Measurements from ENCODE around the gene SERPINB6. TPM values are rescaled to one million over a fixed set of nuclear protein-coding genes. Genes with fewer than 3 reads are reported as not detected.
A peak's percentile ranks its signal among the peaks of the same experiment; 100 is the strongest.

SERPINB6 gene
- polyA plus RNA-seq, 2 of the 4 experiments (the other 2 are of a cell fraction), result 104 to 126 TPM

- ATAC-seq (no peak), DNase-seq (ENCODE audit: low read depth in 1 of 2, low spot score in 1 of 2) (no peak), FAIRE-seq (no peak)
- POLR2A ChIA-PET, result interaction anchor here (0.7 kb wide), 1 partner anchor 43 kb away, joined by 4 read pairs; no protein-coding TSS in a partner anchor
- no peak overlapping the region for H3K27ac ChIP-seq
- no peak overlapping the region for H3K4me3 ChIP-seq
- H3K4me2 ChIP-seq, result no peak overlapping the region
- no peaks in the 10 kb centered on the region; the same call in 2 of the 3 replicates for H3K4me1 ChIP-seq
- no peak for TF ChIP-seq CBX8 (IDR thresholded peaks at IDR 0.05)
- TF ChIP-seq NPAS2 (CRISPR knock-in tag; IDR thresholded peaks at IDR 0.05; ENCODE audit: borderline replicate concordance), result no peak
- no peak for TF ChIP-seq KDM5A (IDR thresholded peaks at IDR 0.05)
- TF ChIP-seq CTCF (IDR thresholded peaks at IDR 0.05), result no peak
- no peak for TF ChIP-seq MAFK (IDR thresholded peaks at IDR 0.05; ENCODE audit: partially characterized antibody)
- no peak for TF ChIP-seq MAX (IDR thresholded peaks at IDR 0.05)
- no peak for TF ChIP-seq KDM1A (IDR thresholded peaks at IDR 0.05; ENCODE audit: low read depth)
- 66% methylated on average over 7 of the region's 7 CpGs for WGBS (ENCODE audit: missing lambda C conversion rate)
- CTCF ChIA-PET, result interaction anchor here (0.6 to 2.5 kb wide), 12 partner anchors 9 to 123 kb away, joined by 3 to 22 read pairs (median 4); no protein-coding TSS in a partner anchor
- no peaks in the 10 kb centered on the region for H3K9me3 ChIP-seq
Measured at GRCh38 chr6:2914318-2914660, 57.1 kb downstream of the SERPINB6 start.

GRCh38 chr6:2913621-2914317, 57.6 kb downstream of the SERPINB6 start:
- H3K4me2 ChIP-seq, result no peak overlapping the region
- no peak overlapping the region for H3K27ac ChIP-seq
- WGBS (ENCODE audit: missing lambda C conversion rate), result 80% methylated on average over 11 of the region's 11 CpGs
- H3K4me1 ChIP-seq, result no peaks in the 10 kb centered on the region; the same call in 2 of the 3 replicates
- POLR2A ChIA-PET, result interaction anchor here (0.7 kb wide), 1 partner anchor 43 kb away, joined by 4 read pairs; no protein-coding TSS in a partner anchor
- no peaks in the 10 kb centered on the region for H3K9me3 ChIP-seq
- no peak for TF ChIP-seq HMGXB4 (CRISPR knock-in tag; IDR thresholded peaks at IDR 0.05; ENCODE audit: borderline replicate concordance)
- TF ChIP-seq RNF2 (IDR thresholded peaks at IDR 0.05; ENCODE audit: borderline replicate concordance, low read depth), result no peak
- no peak for TF ChIP-seq BHLHE40 (IDR thresholded peaks at IDR 0.05; ENCODE audit: low read depth, low read length)
- no peak for TF ChIP-seq ZC3H11A (IDR thresholded peaks at IDR 0.05)
- TF ChIP-seq CBX8 (IDR thresholded peaks at IDR 0.05), result no peak
- ATAC-seq, result no peak
- no peak overlapping the region for H3K4me3 ChIP-seq
- FAIRE-seq, result no peak
- no peak for DNase-seq (ENCODE audit: low read depth in 1 of 2, low spot score in 1 of 2)
- CTCF ChIA-PET, result interaction anchor here (0.6 to 2.5 kb wide), 15 partner anchors 10 to 123 kb away, joined by 3 to 22 read pairs (median 4); no protein-coding TSS in a partner anchor

- no peak for FAIRE-seq
- ATAC-seq, result no peak
- H3K27ac ChIP-seq, result peak overlapping the region in 1 of 2 experiments; percentile 32; a peak in 1 of 6 replicates
- ChIA-PET POLR2A (interaction anchor here (1.0 kb wide), 1 partner anchor 65 kb away, joined by 5 read pairs; no protein-coding TSS in a partner anchor), CTCF (interaction anchor here (0.6 to 2.0 kb wide), 21 partner anchors 9 to 744 kb away, joined by 3 to 29 read pairs (median 6); partner anchors contain the start of gene SERPINB1)
- 54% methylated on average over 4 of the region's 4 CpGs for WGBS (ENCODE audit: missing lambda C conversion rate)
- DNase-seq (ENCODE audit: low read depth in 1 of 2, low spot score in 1 of 2), result no peak
- H3K4me1 ChIP-seq, result peaks cover 6% of the 10 kb centered on the region; the same call in 1 of the 3 replicates
- H3K9me3 ChIP-seq, result no peaks in the 10 kb centered on the region
- H3K4me3 ChIP-seq, result no peak overlapping the region
- no peak for TF ChIP-seq ZFP36 (IDR thresholded peaks at IDR 0.05; ENCODE audit: borderline replicate concordance, partially characterized antibody)
- TF ChIP-seq HOXA7 (CRISPR knock-in tag; IDR thresholded peaks at IDR 0.05), result no peak
- TF ChIP-seq RARB (CRISPR knock-in tag; IDR thresholded peaks at IDR 0.05), result no peak
- TF ChIP-seq HOXB13 (CRISPR knock-in tag; IDR thresholded peaks at IDR 0.05; ENCODE audit: low read depth), result no peak
- TF ChIP-seq CHD4 (IDR thresholded peaks at IDR 0.05; ENCODE audit: borderline replicate concordance), result no peak
- no peak for TF ChIP-seq ATOH8 (CRISPR knock-in tag; IDR thresholded peaks at IDR 0.05; ENCODE audit: low read depth)
- no peak for TF ChIP-seq SREBF2 (IDR thresholded peaks at IDR 0.05)
- TF ChIP-seq PBX3 (IDR thresholded peaks at IDR 0.05), result no peak
- TF ChIP-seq ZSCAN20 (CRISPR knock-in tag; IDR thresholded peaks at IDR 0.05), result no peak
- TF ChIP-seq CHD2 (IDR thresholded peaks at IDR 0.05; ENCODE audit: low read length, partially characterized antibody), result no peak
- TF ChIP-seq RNF2 (IDR thresholded peaks at IDR 0.05; ENCODE audit: borderline replicate concordance, low read depth), result no peak
- TF ChIP-seq EHF (CRISPR knock-in tag; IDR thresholded peaks at IDR 0.05), result no peak
- TF ChIP-seq KDM1A (IDR thresholded peaks at IDR 0.05; ENCODE audit: low read depth), result no peak
- no peak for TF ChIP-seq MYC (IDR thresholded peaks at IDR 0.05; ENCODE audit: borderline replicate concordance, low read length)
- TF ChIP-seq BHLHE40 (IDR thresholded peaks at IDR 0.05; ENCODE audit: low read depth, low read length), result no peak
- no peak for TF ChIP-seq MAX (IDR thresholded peaks at IDR 0.05)
- TF ChIP-seq CEBPB (IDR thresholded peaks at IDR 0.05), result no peak
- no peak overlapping the region for H3K4me2 ChIP-seq
Measured at GRCh38 chr6:2911171-2911570, 60.2 kb downstream of the SERPINB6 start.

Measured in A549 (cell line).